SK-N-SH (cell line): ENCODE data around the gene MRPL21.

Experiments
- CTCF ChIP-seq: fragments of 200-600 bp; sonication (generic); IDR thresholded peaks from 2 replicates; pipeline ENCODE4 v1.6.1; 2017; ENCODE audit warnings: antibody characterized with exemption, mild to moderate bottlenecking, moderate library complexity
- MXI1 ChIP-seq: IDR thresholded peaks from 2 replicates; pipeline ENCODE4 v1.6.1; 2012; ENCODE audit warnings: mild to moderate bottlenecking, low read depth, low read length, improper control_type of control experiment
- RAD21 ChIP-seq: IDR thresholded peaks from 2 replicates; pipeline ENCODE4 v1.6.1; 2012; ENCODE audit warnings: mild to moderate bottlenecking, low read length

- TF ChIP-seq MXI1: no peak
- no peak for TF ChIP-seq CTCF
- TF ChIP-seq RAD21: no peak
These were observed 31.2 kb downstream of the MRPL21 start for GRCh38 chr11:68872216-68873003.
